GM19438 (cell line): ENCODE data around the gene RBBP5.

ENCODE experiments used
- ATAC-seq: cut with Tn5 transposase; IDR thresholded peaks from one replicate; pipeline ENCODE4 v1.9.1; 2021; ENCODE audit warnings: low read depth; ENCODE audit not compliant: unreplicated experiment

Gene RBBP5

DNA sequence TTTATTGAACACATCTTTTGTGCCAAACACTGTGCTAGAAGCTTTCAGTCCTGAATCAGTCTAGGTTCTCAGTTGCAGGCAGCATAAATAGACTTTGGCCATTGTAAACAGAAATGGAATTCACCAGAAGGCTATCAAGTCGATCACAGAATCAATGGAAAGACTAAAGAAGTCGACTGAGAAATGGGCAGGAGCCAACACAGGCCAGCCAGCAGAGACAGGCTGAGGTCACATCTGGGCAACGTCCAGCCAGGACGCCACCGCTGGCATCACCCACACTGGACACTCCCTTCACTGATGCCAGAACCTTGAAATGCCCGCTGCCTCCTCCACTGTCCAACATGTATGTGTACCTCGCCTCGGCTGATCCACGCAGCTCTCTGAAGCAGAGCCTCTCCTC, 84.2 kb downstream of the RBBP5 start:
- ATAC-seq, result no peak
